ENCODE results near the gene ANKRD65.

The ANKRD65 gene

DNA sequence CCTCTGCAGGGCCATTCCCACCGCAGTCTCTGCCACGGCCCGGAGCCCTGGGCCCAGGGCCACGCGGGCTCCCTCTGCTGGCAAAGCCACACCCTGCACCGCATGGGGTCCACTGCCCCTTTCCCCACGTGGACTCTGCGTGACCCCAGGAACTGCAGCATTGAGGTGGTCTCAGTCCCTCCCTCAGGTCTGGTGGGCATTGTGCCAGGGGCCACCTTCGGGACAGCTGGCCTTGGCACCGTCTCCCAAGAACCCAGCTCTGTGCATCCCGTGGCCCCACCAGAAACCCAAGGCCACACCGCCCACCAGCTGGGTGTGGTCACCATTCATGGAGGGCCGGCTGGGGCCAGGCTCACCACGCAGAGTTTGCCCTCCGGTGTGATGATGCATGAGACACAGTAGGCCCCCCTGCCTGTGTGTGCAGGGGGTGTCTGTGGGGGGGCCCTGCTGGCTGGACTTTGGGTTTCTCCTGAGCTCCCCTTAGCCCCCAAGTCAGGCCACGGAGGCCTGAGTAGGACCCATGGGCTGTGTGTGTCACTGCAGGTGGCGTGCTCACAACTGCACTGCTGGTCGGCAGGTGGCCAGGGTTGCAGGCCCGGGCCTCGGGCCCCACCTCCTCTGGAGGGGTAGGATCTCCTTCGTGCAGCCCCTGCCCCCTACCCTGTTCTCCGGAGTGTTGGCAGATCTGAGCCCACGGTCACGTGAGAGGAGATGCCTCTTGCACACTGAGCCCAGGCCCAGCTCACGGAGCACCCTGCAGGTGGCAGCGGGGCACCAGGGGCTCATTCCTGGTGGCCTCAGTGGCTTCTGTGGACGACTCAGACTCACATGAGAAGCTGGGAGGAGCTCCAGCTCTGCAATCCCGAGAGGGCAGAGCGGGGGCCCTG is 20.2 kb upstream of the ANKRD65 start:
- peak; percentile 57 for DNase-seq

- no peak for DNase-seq
Measured at GRCh38 chr1:1440262-1441001, 19.4 kb upstream of the ANKRD65 start.

GRCh38 chr1:1439546-1440261 is 18.6 kb upstream of the ANKRD65 start:
- DNase-seq: no peak

DNA sequence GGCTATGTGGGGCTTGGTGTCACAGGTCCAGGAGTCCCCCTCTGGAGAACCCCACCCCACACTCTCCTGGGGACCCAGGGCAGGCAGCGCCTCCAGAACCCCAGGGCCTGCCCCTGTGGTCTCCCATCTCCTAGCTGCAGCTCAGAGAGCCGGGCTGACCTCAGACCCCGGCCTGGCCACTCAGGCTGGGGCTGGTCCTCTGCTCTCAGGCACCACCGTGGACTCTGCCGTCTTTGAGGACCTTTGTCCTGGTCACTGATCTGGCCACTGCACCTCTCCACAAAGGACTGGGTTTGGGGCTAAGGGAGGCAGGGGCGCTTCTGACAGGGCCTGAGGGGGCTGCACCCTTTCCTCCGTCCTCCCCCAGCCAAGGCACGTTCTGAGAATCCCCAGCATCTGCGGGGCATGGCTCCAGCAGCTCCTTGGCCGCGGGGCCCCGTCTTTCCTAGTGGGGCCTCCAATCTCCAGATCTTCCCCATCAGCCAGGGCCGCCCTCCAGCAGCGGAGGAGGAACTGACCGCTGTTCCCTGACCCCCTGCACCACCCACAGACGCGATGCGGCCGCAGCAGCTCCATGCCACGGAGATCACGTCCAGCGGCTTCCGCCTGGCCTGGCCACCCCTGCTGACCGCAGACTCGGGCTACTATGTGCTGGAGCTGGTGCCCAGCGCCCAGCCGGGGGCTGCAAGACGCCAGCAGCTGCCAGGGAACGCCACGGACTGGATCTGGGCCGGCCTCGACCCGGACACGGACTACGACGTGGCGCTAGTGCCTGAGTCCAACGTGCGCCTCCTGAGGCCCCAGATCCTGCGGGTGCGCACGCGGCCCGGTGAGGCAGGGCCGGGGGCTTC is 17.7 kb upstream of the ANKRD65 start:
- DNase-seq: no peak

- no peak for DNase-seq
Measured at GRCh38 chr1:1437904-1438376, 16.9 kb upstream of the ANKRD65 start.

- DNase-seq: no peak
Measured at GRCh38 chr1:1437033-1437903, 16.2 kb upstream of the ANKRD65 start.

GRCh38 chr1:1436630-1437032 is 15.6 kb upstream of the ANKRD65 start:
- no peak for DNase-seq

GRCh38 chr1:1435911-1436629 is 15.0 kb upstream of the ANKRD65 start:
- DNase-seq: no peak

DNA sequence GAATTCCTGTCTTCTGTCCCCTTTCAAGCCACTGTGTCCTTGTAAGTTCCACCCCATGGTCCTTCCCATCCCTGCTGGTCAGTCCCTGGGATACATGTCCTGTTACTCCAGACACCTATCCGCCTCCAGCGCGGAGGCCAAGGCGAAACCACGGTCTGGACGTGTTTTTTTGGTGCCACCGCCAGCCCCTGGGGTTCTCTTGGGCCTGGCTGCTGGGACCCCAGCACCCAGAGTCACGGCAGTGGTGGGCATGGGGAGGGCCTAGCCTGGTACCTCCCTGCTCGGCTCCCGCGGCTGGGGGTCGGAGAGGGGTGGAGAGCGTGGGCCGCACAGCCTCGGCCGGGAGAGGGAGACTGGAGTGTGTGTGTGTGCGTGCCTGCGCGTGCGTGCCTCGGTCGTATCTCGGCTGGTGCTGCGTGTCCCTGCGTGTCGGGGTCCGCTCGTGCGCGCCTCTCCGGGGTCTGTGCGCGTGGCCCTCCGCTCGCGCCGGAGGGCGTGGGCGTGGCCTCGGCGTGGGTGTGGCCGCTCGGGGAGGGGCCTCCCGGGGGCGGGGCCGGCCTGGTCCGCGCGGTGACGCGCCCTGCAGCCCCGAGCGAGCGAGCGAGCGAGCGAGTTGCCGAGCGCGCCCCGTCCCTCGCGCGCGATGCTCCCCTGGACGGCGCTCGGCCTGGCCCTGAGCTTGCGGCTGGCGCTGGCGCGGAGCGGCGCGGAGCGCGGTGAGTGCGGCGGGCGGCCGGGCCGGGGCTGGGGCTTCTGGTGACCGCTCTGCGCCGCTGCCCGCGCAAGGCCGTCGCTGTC is 14.2 kb upstream of the ANKRD65 start, which contains the start of gene VWA1:
TSS of gene VWA1 (plus strand) at position 585 of the 798 bp plus-strand sequence. CDS start at position 644, 59 bp downstream.
- DNase-seq: peak; percentile 37

DNA sequence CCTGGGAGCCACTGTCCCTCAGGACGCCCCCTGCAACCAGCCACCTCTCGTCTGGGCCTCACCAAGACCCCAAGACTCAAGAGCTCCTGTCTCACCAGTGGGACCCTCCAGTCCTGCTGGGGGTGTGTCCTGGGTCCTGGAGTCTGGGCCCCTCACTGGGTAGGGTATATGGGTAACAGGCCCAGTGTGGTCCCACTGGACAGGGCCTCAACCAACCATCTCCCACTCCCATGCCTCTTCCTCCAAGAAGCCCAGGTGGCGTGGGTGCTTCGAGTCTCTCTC is 13.7 kb upstream of the ANKRD65 start:
- DNase-seq: no peak

DNA sequence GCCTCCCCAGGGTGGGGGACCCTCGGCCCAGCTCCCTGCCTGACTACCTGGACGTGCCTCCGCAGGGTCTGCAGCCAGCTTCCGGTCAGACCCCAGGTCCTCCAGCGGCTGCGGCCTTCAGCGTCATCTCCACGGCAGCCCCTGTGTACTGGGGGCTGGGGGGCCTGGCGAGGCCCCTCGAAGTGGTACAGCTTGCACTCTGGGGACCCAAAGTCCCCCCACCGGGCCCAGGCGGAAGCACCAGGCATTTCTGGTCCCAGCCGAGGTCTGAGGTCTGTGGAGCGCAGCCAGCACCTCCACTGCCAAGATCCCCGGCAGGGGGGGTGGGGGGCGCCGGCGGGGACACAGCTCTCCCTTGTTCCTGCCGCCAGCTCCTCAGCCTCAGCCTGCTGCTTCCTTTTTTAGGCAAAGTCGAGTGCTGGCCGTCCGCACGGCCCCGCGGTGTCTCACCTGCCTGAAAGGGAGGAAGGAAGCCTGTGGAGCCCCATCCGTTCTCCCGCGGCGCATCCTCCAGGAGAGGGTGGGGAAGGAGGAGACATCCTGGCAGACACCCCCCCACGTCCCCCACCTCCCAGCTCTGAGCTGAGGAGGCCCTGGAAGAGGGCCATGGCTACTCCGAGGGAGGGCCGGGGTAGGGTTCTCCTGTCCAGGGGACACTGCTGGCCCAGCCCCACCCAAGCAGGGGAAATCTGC is 13.2 kb upstream of the ANKRD65 start:
- no peak for DNase-seq

DNA sequence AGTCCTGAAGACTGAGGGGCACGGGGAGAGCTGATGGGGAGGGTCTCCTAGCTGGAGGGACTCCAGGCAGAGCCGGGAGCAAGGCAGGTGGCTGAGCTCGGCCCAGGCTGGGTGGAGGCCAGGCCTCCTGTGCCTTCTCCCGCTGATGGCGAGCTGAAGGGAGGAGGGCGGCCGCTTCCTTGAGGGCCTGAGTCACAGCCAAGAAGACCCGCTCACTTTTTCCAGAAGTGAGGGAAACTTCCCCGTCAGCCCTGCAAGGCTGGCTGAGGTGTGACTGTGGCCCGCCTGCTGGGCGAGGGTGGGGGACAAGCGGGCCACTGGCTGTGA is 12.7 kb upstream of the ANKRD65 start:
- DNase-seq: no peak

GRCh38 chr1:1432951-1433803 is 12.1 kb upstream of the ANKRD65 start:
- DNase-seq: no peak

DNA sequence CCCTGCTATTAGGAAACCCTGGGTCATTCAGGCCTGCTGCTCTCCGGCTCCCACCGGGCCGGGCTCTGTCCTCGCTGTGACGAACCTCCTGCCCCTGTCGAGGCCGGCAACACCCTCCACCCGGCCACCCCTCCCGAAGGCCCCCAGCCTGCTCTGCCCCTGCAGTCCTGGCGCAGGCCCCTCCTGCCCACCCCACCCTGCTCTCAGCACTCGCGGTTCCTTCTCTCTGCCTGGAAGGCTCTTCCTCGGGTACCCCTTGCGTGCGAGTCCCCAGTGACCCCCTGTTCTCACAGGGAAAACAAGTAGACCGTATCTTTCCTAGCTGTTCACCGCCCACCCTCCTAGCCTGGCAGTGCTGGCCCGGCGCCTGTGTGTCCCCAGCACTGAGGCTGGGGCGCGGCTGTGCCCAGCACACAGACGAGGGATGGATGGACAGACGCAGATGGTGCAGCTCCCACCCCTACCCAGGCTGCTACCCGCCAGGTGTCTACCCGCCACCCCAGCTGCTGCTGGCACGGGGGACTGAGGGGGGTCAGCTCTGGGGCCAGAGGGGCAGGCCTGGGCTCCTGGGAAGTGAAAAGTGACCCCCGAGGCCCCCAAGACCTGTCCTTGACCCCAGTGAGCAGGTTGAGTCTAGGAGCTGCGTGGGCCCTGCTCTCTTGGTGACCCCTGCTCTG is 11.3 kb upstream of the ANKRD65 start:
- DNase-seq: no peak

DNA sequence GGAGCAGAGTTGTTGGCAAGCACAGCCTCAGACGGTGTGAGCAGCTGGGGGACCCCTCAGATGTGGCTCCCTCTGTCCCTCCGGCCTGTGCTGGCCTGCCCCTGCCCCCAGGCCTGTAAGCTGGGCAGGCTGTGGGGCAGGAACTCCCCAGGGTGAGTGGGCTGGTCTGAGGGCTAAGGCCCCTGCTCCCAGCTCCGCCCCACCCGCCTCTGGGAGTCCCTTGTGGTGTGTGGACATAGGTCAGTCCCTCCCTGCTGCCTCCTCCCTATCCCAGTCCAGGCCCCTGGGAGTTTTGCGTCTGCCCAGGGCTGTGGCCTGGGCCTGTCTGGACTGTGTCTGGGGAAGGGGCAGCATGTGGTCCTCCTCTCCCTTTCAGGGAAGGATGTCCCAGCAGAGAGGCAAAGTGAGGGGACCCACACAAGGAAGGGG is 10.8 kb upstream of the ANKRD65 start:
- no peak for DNase-seq

GRCh38 chr1:1430992-1431844 is 10.1 kb upstream of the ANKRD65 start:
- no peak for DNase-seq
